Hepatic stellate cell (primary cell): Measurements from ENCODE around the gene PGAM1.
"Not testable (repeated sequence)": the region's sequence is repeated elsewhere in the genome, so short reads cannot be mapped to it uniquely, and the experiment has no call there.

Source experiments
- DNase-seq: peaks from one replicate; pipeline ENCODE4 v3.0.0; 2011; ENCODE audit warnings: low spot score

Gene PGAM1

GRCh38 chr10:97459111-97459510, 33.1 kb downstream of the PGAM1 start:
- DNase-seq: no peak

GRCh38 chr10:97459933-97460332, 33.9 kb downstream of the PGAM1 start:
- no peak for DNase-seq

- DNase-seq: no peak
These were observed 36.3 kb downstream of the PGAM1 start for GRCh38 chr10:97462309-97462708.

GRCh38 chr10:97463363-97464132, 37.6 kb downstream of the PGAM1 start:
- DNase-seq: peak; percentile 43

- no peak for DNase-seq
These were observed 38.2 kb downstream of the PGAM1 start for GRCh38 chr10:97464226-97464625.

GRCh38 chr10:97465982-97466381, 40.0 kb downstream of the PGAM1 start:
- DNase-seq: no peak

- DNase-seq: no peak
These were observed 40.8 kb downstream of the PGAM1 start for GRCh38 chr10:97466755-97467154.

- no peak for DNase-seq
These were observed 42.2 kb downstream of the PGAM1 start for GRCh38 chr10:97468162-97468561.

GRCh38 chr10:97468781-97469180, 42.8 kb downstream of the PGAM1 start:
- DNase-seq: not testable (repeated sequence)

GRCh38 chr10:97474918-97475317, 48.9 kb downstream of the PGAM1 start:
- DNase-seq: no peak

GRCh38 chr10:97475936-97476594, 50.1 kb downstream of the PGAM1 start:
- DNase-seq: no peak

- DNase-seq: not testable (repeated sequence)
These were observed 53.4 kb downstream of the PGAM1 start for GRCh38 chr10:97479410-97479809.

- DNase-seq: no peak
These were observed 53.9 kb downstream of the PGAM1 start for GRCh38 chr10:97479939-97480338.

- DNase-seq: no peak
These were observed 55.1 kb downstream of the PGAM1 start for GRCh38 chr10:97481071-97481470.

GRCh38 chr10:97482381-97482780, 56.4 kb downstream of the PGAM1 start:
- no peak for DNase-seq
